ENCODE results near the gene EXOC4.

Gene EXOC4

GRCh38 chr7:133535308-133535707 is 282.4 kb downstream of the EXOC4 start:
- Histone ChIP-seq H3K4me3 (ENCODE audit: low read length in 2 of 2) (no peak overlapping the region), H3K9ac (ENCODE audit: low read depth, low read length, poor library complexity) (no peak overlapping the region), H2BK15ac (ENCODE audit: low read length) (no peak overlapping the region), H2AFZ (ENCODE audit: low read length) (no peak overlapping the region), H3K79me1 (ENCODE audit: low read depth, low read length) (no peaks in the 10 kb centered on the region), H3K18ac (ENCODE audit: low read length) (no peak overlapping the region), H3K4ac (ENCODE audit: low read length) (no peak overlapping the region), H3K36me3 (replicated peaks in 1 of 2; ENCODE audit: control insufficient read depth in 2 of 2, insufficient read depth in 2 of 2, low read length in 2 of 2) (no peaks in the 10 kb centered on the region), H2AK5ac (ENCODE audit: low read depth, low read length) (no peak overlapping the region), H3K27ac (replicated peaks; ENCODE audit: low read length) (no peak overlapping the region), H2BK120ac (ENCODE audit: low read depth, low read length) (no peak overlapping the region), H3K9me3 (replicated peaks in 1 of 2; ENCODE audit: control insufficient read depth in 2 of 2, insufficient read depth in 1 of 2, low read depth in 1 of 2, low read length in 2 of 2) (no peaks in the 10 kb centered on the region), H2BK5ac (ENCODE audit: low read length) (no peak overlapping the region), H4K91ac (ENCODE audit: low read depth, low read length, poor library complexity) (no peak overlapping the region), H2BK12ac (ENCODE audit: low read length) (no peak overlapping the region), H4K8ac (ENCODE audit: low read depth, low read length) (no peak overlapping the region), H3K14ac (ENCODE audit: low read length) (no peak overlapping the region), H3K27me3 (ENCODE audit: control insufficient read depth in 3 of 3, insufficient read depth in 3 of 3, low read depth in 1 of 3, low read length in 3 of 3) (no peaks in the 10 kb centered on the region), H3K4me1 (ENCODE audit: control insufficient read depth in 2 of 2, insufficient read depth in 1 of 2, low read depth in 1 of 2, low read length in 2 of 2) (no peaks in the 10 kb centered on the region), H3K23ac (ENCODE audit: low read depth, low read length, poor library complexity) (no peak overlapping the region), H3K4me2 (ENCODE audit: insufficient read depth, low read length, poor library complexity, severe bottlenecking) (no peak overlapping the region)
- DNase-seq (ENCODE audit: low spot score) = no peak
- no CpG with 5 or more reads among the region's 2 CpGs for WGBS, 2 donors (ENCODE audit: extremely low coverage in 2 of 2, insufficient read length in 2 of 2, insufficient replicate concordance in 1 of 2)

DNA sequence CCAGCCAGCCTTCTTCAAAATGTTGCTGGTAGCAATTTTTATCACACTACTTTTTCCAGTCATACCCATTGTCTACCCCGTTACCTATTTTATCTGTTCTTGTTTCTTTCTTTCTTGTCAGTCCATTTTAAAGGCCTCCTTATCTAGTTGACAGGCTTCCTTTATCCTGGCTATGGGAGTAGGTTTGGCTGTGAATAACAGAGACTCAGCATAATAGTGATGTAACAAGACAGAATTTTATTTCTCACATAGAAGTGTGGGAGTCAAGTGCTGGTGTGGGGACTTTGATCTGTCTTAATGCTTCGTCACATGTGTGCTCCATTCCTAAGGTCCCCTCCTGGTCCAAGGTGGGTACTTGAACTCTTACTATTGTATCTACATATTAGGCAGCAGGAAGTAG is 283.6 kb downstream of the EXOC4 start:
- no CpG with 5 or more reads among the region's 2 CpGs for WGBS, 2 donors (ENCODE audit: extremely low coverage in 2 of 2, insufficient read length in 2 of 2, insufficient replicate concordance in 1 of 2)
- Histone ChIP-seq H3K4me1 (ENCODE audit: control insufficient read depth in 2 of 2, insufficient read depth in 1 of 2, low read depth in 1 of 2, low read length in 2 of 2) (no peaks in the 10 kb centered on the region), H4K8ac (ENCODE audit: low read depth, low read length) (no peak overlapping the region), H3K9ac (ENCODE audit: low read depth, low read length, poor library complexity) (no peak overlapping the region), H3K23ac (ENCODE audit: low read depth, low read length, poor library complexity) (no peak overlapping the region), H3K36me3 (replicated peaks in 1 of 2; ENCODE audit: control insufficient read depth in 2 of 2, insufficient read depth in 2 of 2, low read length in 2 of 2) (no peaks in the 10 kb centered on the region), H3K4me2 (ENCODE audit: insufficient read depth, low read length, poor library complexity, severe bottlenecking) (no peak overlapping the region), H3K79me1 (ENCODE audit: low read depth, low read length) (no peaks in the 10 kb centered on the region), H2AK5ac (ENCODE audit: low read depth, low read length) (no peak overlapping the region), H3K4me3 (ENCODE audit: low read length in 2 of 2) (no peak overlapping the region), H3K27ac (replicated peaks; ENCODE audit: low read length) (no peak overlapping the region), H2BK120ac (ENCODE audit: low read depth, low read length) (no peak overlapping the region), H4K91ac (ENCODE audit: low read depth, low read length, poor library complexity) (no peak overlapping the region), H3K9me3 (replicated peaks in 1 of 2; ENCODE audit: control insufficient read depth in 2 of 2, insufficient read depth in 1 of 2, low read depth in 1 of 2, low read length in 2 of 2) (no peaks in the 10 kb centered on the region), H3K27me3 (ENCODE audit: control insufficient read depth in 3 of 3, insufficient read depth in 3 of 3, low read depth in 1 of 3, low read length in 3 of 3) (no peaks in the 10 kb centered on the region), H3K14ac (ENCODE audit: low read length) (no peak overlapping the region), H2BK12ac (ENCODE audit: low read length) (no peak overlapping the region), H3K18ac (ENCODE audit: low read length) (no peak overlapping the region), H2BK15ac (ENCODE audit: low read length) (no peak overlapping the region), H2AFZ (ENCODE audit: low read length) (no peak overlapping the region), H3K4ac (ENCODE audit: low read length) (no peak overlapping the region), H2BK5ac (ENCODE audit: low read length) (no peak overlapping the region)
- DNase-seq (ENCODE audit: low spot score) = no peak

GRCh38 chr7:133539016-133539415 is 286.1 kb downstream of the EXOC4 start:
- no CpG with 5 or more reads among the region's 2 CpGs for WGBS, 2 donors (ENCODE audit: extremely low coverage in 2 of 2, insufficient read length in 2 of 2, insufficient replicate concordance in 1 of 2)
- no peak overlapping the region for H3K4me2 ChIP-seq (ENCODE audit: insufficient read depth, low read length, poor library complexity, severe bottlenecking)
- H3K14ac ChIP-seq (ENCODE audit: low read length) = no peak overlapping the region
- H3K27me3 ChIP-seq (ENCODE audit: control insufficient read depth in 3 of 3, insufficient read depth in 3 of 3, low read depth in 1 of 3, low read length in 3 of 3) = no peaks in the 10 kb centered on the region
- no peaks in the 10 kb centered on the region for H3K79me1 ChIP-seq (ENCODE audit: low read depth, low read length)
- H3K9ac ChIP-seq (ENCODE audit: low read depth, low read length, poor library complexity) = no peak overlapping the region
- no peak overlapping the region for H3K27ac ChIP-seq (replicated peaks; ENCODE audit: low read length)
- H3K18ac ChIP-seq (ENCODE audit: low read length) = no peak overlapping the region
- DNase-seq (ENCODE audit: low spot score) = no peak
- no peak overlapping the region for H3K4me3 ChIP-seq (ENCODE audit: low read length in 2 of 2)
- H3K4me1 ChIP-seq (ENCODE audit: control insufficient read depth in 2 of 2, insufficient read depth in 1 of 2, low read depth in 1 of 2, low read length in 2 of 2) = no peaks in the 10 kb centered on the region
- no peak overlapping the region for H2BK120ac ChIP-seq (ENCODE audit: low read depth, low read length)
- H3K4ac ChIP-seq (ENCODE audit: low read length) = no peak overlapping the region
- H4K91ac ChIP-seq (ENCODE audit: low read depth, low read length, poor library complexity) = no peak overlapping the region
- no peak overlapping the region for H2AK5ac ChIP-seq (ENCODE audit: low read depth, low read length)
- H2BK15ac ChIP-seq (ENCODE audit: low read length) = no peak overlapping the region
- no peaks in the 10 kb centered on the region for H3K9me3 ChIP-seq (replicated peaks in 1 of 2; ENCODE audit: control insufficient read depth in 2 of 2, insufficient read depth in 1 of 2, low read depth in 1 of 2, low read length in 2 of 2)
- no peak overlapping the region for H3K23ac ChIP-seq (ENCODE audit: low read depth, low read length, poor library complexity)
- no peaks in the 10 kb centered on the region for H3K36me3 ChIP-seq (replicated peaks in 1 of 2; ENCODE audit: control insufficient read depth in 2 of 2, insufficient read depth in 2 of 2, low read length in 2 of 2)
- no peak overlapping the region for H2BK5ac ChIP-seq (ENCODE audit: low read length)
- H4K8ac ChIP-seq (ENCODE audit: low read depth, low read length) = no peak overlapping the region
- H2AFZ ChIP-seq (ENCODE audit: low read length) = no peak overlapping the region
- no peak overlapping the region for H2BK12ac ChIP-seq (ENCODE audit: low read length)

- no peak overlapping the region for H3K4ac ChIP-seq (ENCODE audit: low read length)
- no peak overlapping the region for H3K14ac ChIP-seq (ENCODE audit: low read length)
- no CpG with 5 or more reads among the region's 1 CpG for WGBS, 2 donors (ENCODE audit: extremely low coverage in 2 of 2, insufficient read length in 2 of 2, insufficient replicate concordance in 1 of 2)
- no peak overlapping the region for H2BK5ac ChIP-seq (ENCODE audit: low read length)
- H3K4me3 ChIP-seq (ENCODE audit: low read length in 2 of 2) = no peak overlapping the region
- no peaks in the 10 kb centered on the region for H3K79me1 ChIP-seq (ENCODE audit: low read depth, low read length)
- H3K18ac ChIP-seq (ENCODE audit: low read length) = no peak overlapping the region
- H2AFZ ChIP-seq (ENCODE audit: low read length) = no peak overlapping the region
- no peaks in the 10 kb centered on the region for H3K36me3 ChIP-seq (replicated peaks in 1 of 2; ENCODE audit: control insufficient read depth in 2 of 2, insufficient read depth in 2 of 2, low read length in 2 of 2)
- no peak overlapping the region for H3K4me2 ChIP-seq (ENCODE audit: insufficient read depth, low read length, poor library complexity, severe bottlenecking)
- no peaks in the 10 kb centered on the region for H3K4me1 ChIP-seq (ENCODE audit: control insufficient read depth in 2 of 2, insufficient read depth in 1 of 2, low read depth in 1 of 2, low read length in 2 of 2)
- H2BK12ac ChIP-seq (ENCODE audit: low read length) = no peak overlapping the region
- no peak overlapping the region for H2BK120ac ChIP-seq (ENCODE audit: low read depth, low read length)
- no peak overlapping the region for H2AK5ac ChIP-seq (ENCODE audit: low read depth, low read length)
- no peak overlapping the region for H3K23ac ChIP-seq (ENCODE audit: low read depth, low read length, poor library complexity)
- DNase-seq (ENCODE audit: low spot score) = no peak
- no peak overlapping the region for H3K27ac ChIP-seq (replicated peaks; ENCODE audit: low read length)
- H4K8ac ChIP-seq (ENCODE audit: low read depth, low read length) = no peak overlapping the region
- no peak overlapping the region for H4K91ac ChIP-seq (ENCODE audit: low read depth, low read length, poor library complexity)
- no peaks in the 10 kb centered on the region for H3K27me3 ChIP-seq (ENCODE audit: control insufficient read depth in 3 of 3, insufficient read depth in 3 of 3, low read depth in 1 of 3, low read length in 3 of 3)
- no peak overlapping the region for H2BK15ac ChIP-seq (ENCODE audit: low read length)
- H3K9ac ChIP-seq (ENCODE audit: low read depth, low read length, poor library complexity) = no peak overlapping the region
- no peaks in the 10 kb centered on the region for H3K9me3 ChIP-seq (replicated peaks in 1 of 2; ENCODE audit: control insufficient read depth in 2 of 2, insufficient read depth in 1 of 2, low read depth in 1 of 2, low read length in 2 of 2)
These were observed 287.4 kb downstream of the EXOC4 start for GRCh38 chr7:133540096-133540860.
